Measurements from ENCODE around the gene A3GALT2. TPM values are rescaled to one million over a fixed set of nuclear protein-coding genes. Genes with fewer than 3 reads are reported as not detected.

Gene A3GALT2
- total and polyA plus RNA-seq, 9 of the 15 experiments (the other 6 are each of a cell fraction or from before 2014, with no cell fraction given) = not detected

- Histone ChIP-seq H3K36me3 (ENCODE audit: control insufficient read depth, insufficient read depth, low read length) (no peaks in the 10 kb centered on the region), H3K9ac (ENCODE audit: insufficient read depth in 1 of 2, low read depth in 2 of 2, low read length in 2 of 2) (no peak overlapping the region), H3K79me2 (ENCODE audit: control insufficient read depth, insufficient read depth, low read length) (no peaks in the 10 kb centered on the region), H3K27ac (ENCODE audit: extremely low read depth, low read depth, low read length) (no peak overlapping the region), H2AFZ (ENCODE audit: low read depth, low read length) (no peak overlapping the region), H4K20me1 (replicated peaks; ENCODE audit: control insufficient read depth, insufficient read depth, low read length) (peaks cover 8% of the 10 kb centered on the region), H3K4me2 (ENCODE audit: insufficient read depth, low read length) (no peak overlapping the region), H3K9me1 (ENCODE audit: control insufficient read depth, insufficient read depth, low read length) (no peaks in the 10 kb centered on the region), H3K4me3 (no peak overlapping the region), H3K4me1 (replicated peaks in 1 of 2; ENCODE audit: control insufficient read depth in 2 of 2, insufficient read depth in 2 of 2, low read length in 2 of 2) (peaks cover 0 to 9% of the 10 kb centered on the region in 2 experiments; a peak in 1 of 5 replicates), H3K9me3 (replicated peaks; ENCODE audit: control insufficient read depth, insufficient read depth, low read depth, low read length) (no peaks in the 10 kb centered on the region), H3K27me3 (ENCODE audit: control insufficient read depth in 2 of 2, insufficient read depth in 2 of 2, low read length in 2 of 2) (peaks cover 12 to 53% of the 10 kb centered on the region in 2 experiments; a peak in 4 of 5 replicates)
- no peak for FAIRE-seq
- in situ Hi-C loops (cut with MboI) (no loop called here), intact Hi-C loops (cut with micrococcal nuclease) (no loop called here)
- under 1% methylated on average over 7 of the region's 7 CpGs for WGBS (ENCODE audit: insufficient coverage, low coverage, missing lambda C conversion rate)
- TF ChIP-seq ZNF668 (CRISPR knock-in tag; IDR thresholded peaks at IDR 0.05) (no peak), ZNF140 (CRISPR knock-in tag; IDR thresholded peaks at IDR 0.05) (no peak), PATZ1 (CRISPR knock-in tag; IDR thresholded peaks at IDR 0.05; ENCODE audit: borderline replicate concordance) (no peak), CCNT2 (IDR thresholded peaks at IDR 0.05; ENCODE audit: borderline replicate concordance, extremely low read depth, insufficient read length, low read depth, low read length) (no peak), AFF1 (IDR thresholded peaks at IDR 0.05; ENCODE audit: low read depth in 1 of 2, partially characterized antibody in 2 of 2) (no peak), LEF1 (IDR thresholded peaks at IDR 0.05) (no peak), KAT8 (IDR thresholded peaks at IDR 0.05; ENCODE audit: low read depth) (no peak), ATF2 (CRISPR knock-in tag; IDR thresholded peaks at IDR 0.05) (no peak), ARNT (IDR thresholded peaks at IDR 0.05) (no peak)
- ChIA-PET POLR2A (interaction anchor here (0.9 kb wide), 1 partner anchor 34 kb away, joined by 3 read pairs; no protein-coding TSS in a partner anchor), CTCF (ENCODE audit: low intra/inter-chr PET ratio) (no interaction called here)
- BruUV-seq (replicated peaks) = no TSS peak
- ATAC-seq = no peak
- DNase-seq (ENCODE audit: extremely low read depth in 1 of 4, low spot score in 3 of 4) = no peak
Measured at GRCh38 chr1:33261344-33261743, 59.6 kb downstream of the A3GALT2 start.
